Anterior cingulate cortex (tissue), 58 donors: ENCODE data around the gene LPCAT1.
"Not testable (repeated sequence)": the region's sequence is repeated elsewhere in the genome, so short reads cannot be mapped to it uniquely, and the experiment has no call there.

Experiments
- DNase-seq, 58 donors: peaks; one replicate each; lab custom pipeline; 2025; lab: John Stamatoyannopoulos, UW

LPCAT1 gene

DNA sequence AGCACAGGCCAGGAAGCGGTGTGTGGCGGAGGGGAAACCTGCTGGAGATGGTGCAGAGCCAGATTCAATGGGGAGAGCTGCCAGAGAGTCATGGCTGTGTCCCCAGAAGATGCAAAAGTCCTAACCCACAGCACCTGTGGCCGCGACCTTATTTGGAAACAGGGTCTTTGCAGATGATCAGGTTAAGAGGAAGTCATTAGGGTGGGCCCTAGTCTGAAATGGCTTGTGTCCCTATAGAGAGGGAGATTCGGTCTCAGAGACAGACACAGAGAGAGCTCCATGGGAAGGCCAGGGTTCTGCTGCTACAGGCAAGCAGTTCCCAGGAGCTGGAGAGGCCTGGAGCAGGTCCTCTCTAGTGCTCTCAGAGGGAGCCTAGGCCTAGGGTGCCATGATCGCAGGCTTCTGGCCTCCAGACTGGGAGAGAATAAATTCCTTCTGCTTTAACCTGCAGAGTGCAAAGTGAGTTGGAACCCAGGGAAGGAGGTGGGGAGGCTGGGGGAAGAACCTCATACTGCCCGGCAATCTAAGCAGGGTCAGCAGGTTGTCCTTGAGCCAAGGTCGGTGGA is 1.9 kb upstream of the LPCAT1 start:
- DNase-seq, result no peak

DNA sequence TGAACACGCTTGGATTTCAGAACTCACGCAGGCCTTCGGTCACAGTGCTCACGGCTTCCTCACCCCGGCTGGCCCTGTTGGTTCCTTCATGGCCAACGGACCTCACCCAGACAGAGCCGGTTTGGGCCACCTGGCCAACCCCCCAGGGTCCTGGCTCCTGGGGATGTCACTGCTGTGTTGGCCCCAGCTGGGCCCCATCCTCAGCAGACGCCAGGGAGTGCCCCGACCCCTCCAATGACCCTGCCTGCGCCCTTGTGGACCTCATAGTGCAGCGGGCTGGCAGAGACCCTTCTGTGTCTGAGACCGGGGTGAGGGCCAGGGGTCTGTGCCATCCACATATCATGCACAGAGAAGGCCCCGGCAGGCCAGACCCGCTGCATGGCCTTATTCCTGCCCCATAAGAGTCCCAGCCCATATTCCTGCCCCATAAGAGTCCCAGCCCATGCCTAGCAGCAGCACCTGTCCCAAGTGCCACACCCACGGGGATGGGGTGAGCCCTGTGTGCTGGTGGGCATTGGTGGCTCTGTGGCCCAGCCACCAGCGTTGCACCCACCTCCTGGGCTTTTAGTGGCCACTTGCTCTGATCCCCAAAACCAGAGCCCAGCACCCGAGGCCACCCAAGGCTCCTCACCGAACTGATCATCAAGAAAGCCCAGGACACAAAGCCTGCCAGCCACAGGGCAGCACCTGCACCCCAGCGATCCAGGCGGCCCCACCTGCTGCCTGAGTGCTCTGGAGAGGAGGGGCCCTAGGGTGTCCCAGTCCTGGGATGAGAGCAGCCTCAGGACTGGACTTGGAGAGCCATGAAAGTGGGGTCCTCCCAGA is 1.3 kb upstream of the LPCAT1 start:
- DNase-seq, result no peak

DNA sequence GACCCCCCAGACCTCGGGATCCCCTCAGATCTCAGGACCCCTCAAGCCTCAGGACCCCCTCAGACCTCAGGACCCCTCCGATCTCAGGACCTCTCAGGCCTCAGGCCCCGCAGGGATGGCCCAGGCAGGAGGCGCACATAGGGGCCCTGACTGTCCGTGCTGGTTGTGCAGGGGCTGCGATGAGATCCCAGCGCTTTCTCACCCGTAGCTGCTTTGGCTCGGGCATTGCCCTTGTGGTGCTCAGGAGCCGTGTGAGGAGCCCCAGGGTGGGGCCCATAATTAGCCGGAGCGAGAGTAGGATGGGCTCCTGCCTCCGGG is 680 bp upstream of the LPCAT1 start:
- DNase-seq, result no peak

DNA sequence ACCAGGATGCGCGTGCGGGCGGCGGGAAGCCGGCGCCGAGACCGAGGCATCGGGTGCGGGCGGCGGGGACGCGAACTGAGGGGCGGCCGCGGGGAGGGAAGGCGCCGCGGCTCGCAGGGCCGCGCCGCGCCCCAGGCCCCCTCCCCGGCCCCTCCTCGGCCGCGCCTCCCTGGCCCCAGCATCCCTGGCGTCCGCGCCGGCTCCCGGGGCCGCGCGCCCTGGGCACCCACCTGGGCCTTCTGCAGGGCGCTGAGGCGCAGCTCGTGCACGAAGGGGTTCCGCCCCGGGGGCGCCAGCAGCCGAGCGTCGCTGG is 324 bp downstream of the LPCAT1 start:
- no peak for DNase-seq

DNA sequence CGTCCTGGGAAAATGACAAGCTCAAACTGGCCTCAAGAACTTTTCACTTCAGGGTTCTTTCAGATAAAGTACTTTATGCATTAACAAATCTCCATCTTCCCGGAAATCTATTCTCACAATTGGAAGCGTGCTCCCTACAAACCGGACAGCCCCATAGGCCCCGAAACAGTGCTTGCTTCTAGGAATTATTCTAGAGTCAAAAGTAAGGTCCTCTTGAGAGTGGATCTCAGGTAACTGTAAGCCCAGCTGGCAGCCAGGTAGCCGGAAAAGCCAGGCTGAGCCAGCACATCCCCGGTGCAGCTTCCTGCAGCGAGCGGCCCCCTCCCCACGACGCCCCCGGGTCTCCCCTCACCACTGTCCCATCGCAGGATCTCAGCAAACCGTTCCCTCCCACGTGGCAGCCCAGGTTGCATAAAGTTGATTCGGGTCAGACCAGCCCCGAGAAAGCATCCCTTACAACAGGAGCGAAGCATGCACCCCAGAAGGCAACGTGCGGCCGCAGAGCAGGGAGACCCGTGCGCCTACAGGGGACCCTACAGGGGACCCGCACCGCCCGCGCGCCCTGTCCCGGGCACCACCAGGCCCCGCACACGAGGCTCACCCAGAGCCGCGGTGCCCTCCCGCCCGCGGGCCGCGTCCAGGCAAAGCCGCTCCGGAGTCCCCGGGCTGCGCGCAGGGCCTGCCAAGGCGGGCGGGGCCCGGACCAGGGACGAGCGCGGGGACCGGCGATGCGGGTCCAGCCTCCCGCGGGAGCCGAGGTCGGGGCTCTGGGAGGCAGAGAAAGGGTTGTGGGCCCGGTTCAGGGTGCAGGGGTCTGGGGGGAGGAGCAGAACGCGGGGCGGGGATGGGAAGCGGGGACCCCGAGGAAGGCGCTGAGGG is 920 bp downstream of the LPCAT1 start:
- DNase-seq, result no peak

DNA sequence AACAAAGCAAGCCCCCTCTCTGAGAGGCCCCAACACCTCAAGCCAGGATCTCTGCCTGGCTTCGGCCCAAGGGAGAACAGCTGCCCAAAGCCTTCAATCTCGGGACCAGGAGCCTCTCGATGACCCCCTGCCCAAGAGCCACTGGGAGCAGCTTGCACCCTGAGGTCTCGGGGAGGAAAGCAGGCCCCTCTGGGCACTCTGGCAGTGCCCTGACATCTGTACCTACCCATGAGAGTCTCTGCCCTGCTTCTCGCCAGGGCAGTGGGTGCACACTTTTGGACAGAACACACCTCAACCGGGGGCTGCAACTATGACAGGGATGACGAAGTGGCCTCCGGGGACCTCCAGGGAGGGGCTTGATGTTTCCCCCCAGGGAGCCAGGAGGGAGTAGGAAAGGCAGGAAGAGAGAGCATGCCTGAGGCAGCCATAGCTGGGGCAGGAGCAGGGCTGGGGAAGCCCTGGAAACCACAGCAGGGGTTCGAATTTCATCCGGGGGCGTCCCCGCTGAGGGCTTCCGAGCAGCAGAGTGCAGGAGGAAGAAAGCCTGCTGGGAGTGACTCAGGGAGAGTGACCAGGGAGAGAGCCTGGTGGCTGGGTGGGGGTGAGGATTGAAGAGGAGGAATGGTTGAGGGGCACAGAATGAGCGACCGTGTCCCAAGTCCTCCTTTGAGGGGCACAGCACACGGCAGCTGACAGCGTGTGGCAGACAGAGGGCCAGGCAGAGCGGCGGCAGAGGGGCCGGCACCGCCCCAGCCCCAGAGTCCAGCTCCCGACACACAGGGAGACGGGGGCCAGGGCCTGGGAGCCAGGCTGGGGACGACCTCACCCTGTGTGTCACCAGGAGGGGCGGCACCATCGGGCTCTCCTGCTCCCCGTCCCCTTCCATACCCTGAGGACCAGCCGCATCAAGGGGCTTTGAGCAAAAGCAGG is 1.8 kb downstream of the LPCAT1 start:
- no peak for DNase-seq

DNA sequence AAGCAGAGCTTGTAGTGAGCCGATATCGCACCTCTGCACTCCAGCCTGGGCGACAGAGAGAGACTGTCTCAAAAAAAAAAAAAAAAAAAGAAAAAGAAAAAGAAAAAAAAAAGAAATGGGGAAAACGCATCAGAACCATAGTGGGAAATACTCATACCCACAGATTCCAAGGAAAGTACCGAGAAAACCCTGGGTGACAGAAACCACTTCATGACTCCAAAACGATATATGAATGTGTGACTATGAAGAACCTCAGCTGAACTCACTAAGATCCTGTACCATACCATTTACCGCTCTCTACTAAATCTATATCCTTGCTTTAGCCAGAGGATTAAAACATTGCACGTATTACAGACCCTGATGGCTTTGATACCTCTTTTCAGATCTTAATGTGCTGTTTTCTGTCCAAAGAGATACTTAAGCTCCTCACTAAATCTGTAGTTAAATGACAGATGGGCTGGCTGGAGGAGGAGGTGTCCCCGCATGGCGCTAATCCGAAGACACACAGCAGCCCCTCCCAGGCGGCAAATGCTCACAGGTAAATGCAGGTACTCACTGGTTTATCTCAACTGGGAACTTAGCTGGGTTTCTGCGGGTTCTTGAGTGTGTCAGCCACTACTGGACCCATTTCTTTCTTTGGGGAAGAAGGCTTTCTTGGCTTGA is 2.8 kb downstream of the LPCAT1 start:
- DNase-seq, result no peak

DNA sequence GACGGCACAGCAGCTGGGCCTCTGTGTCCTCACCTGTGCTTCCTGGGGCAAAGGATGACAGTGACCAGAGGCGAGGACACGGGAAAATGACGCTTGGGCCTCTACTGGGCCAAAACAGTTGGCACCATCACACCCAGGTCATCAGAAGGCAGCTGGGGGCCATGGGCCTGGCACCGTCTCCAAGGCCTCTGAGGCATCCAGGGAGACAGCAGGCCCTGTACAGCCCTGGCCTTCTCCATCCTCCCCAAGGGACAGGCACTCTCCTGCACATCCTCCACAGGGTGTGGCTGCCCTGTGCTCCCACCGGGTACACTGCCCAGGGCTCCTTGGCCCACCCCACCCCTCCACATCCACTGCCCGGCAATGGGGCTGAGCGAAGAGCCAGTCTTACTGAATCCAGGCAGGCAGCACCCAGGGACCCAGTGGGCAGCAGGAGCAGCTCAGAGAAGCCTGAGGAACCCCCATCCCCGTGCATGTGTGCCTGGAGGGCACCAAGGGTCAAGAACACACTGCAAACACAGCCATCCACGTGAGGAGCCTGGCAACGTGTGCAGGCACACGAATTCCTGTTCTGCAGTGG is 4.0 kb downstream of the LPCAT1 start:
- DNase-seq, result no peak

DNA sequence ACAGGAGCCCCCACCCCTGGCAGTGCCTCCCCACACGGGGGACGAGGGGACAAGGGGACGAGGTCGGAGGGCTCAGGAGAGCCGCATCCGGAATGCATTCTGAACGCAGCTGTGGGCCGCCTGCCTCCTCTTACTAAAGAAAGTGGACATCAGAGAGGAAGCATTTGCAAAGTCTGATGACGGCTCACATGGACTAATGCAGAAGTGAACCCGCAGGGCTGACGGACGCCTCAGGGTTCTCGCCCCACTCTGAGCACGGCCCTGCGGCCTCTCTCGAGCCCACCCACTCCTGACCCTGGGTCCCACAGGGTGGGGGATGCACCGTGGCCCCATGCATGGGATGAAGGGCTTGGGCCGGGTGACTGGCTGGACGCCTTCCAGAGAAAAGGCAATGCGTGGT is 5.9 kb downstream of the LPCAT1 start:
- no peak for DNase-seq

DNA sequence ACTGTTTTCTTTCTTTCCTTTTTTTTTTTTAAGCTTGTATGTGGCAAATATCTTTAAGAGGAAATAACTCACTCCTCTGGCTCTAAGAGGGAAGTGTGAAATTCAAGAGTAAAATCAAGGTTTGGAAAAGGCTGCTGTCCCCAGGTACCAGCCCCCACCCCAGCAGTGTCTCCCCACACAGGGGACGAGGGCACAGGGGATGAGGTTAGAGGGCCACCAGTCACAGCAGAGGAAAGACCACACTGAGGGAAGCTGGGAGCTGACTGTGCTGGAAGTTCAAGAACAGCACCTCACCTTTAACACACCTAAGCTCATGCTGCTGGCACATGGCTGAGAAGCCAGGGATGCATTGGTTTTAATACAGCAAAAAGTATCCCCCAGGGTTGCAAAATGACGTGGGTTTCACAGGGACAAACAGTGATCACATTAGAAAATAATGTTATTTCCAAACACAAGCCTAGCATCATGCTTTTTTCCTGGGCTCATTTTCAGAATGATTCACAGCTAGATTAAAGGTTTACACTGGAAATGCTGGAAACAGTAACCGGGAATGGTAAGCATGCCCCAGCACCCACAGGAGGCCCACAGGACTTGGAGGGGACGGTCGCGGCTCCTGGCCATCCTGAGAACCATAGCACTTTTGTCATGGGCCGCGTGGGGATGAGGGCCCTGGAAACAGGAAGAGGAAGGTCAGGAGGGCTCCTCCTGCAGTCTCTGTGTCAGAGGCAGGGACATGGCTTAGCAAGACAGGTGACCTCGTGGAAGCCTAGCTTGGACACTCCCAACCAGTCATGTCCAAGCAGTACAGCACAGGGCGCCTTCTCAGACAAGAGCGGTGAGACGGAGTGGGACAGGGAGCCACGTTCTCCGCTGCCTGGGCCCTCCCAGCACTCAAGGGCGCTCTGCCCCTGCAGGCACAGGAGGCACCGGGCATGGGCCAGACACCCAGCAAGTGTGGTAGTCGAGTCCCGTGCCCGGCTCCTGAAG is 6.9 kb downstream of the LPCAT1 start:
- no peak for DNase-seq

DNA sequence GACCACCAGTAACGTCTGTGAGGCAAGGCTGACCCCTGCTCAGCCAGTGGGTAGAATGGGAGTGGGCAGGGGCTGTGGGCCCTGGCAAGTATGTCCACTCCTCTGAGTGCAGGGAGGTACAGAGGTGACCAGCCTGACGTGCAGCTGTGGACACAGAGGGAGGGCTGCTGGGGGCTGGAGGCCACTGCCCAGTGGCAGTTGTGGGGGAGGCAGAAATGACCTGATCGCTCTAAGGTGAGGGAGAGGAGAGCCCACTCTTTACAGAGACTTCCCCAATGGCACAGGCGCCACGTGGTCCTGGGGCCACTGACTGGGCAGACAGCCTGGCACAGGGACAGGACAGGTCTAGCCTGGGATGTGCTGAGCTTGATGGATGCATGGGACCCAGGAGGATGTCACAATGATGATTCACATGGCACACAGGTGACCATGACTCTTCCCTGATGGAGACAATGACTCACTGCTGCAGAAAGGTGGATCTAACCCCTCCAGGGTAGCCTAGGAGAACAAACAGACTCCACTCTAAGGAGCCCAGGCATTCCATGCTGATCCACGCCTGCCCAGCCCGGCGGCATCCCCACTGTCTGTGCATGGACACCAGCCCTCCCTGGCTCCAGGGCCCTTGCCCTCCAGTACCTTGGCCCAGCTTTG is 7.7 kb downstream of the LPCAT1 start:
- DNase-seq, result no peak

DNA sequence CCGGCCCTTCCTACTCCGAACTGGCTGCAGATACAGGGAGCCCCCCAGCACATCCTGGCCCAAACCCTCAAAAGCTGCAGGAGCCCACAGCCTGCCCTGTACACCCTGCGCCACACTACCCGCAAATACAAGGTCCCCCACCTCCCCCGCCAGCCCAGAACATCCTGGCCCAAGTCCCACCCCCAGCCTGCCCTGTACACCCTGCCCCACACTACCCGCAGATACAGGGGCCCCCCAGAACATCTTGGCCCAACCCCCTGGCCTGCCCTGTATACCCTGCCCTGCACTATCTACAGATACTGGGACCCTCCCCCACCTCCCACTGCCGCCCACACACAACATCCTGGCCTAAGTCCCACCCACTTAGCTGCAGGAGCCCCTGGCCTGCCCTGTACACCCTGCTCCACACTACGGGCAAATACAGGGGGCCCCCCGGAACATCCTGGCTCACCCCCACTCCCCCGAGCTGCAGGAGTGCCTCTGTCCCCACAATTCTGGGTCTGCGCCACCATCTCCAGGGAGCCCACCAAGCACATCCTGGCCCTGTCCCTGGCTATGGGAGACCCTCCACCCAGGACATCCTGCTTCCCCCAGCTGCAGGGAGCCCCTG is 8.3 kb downstream of the LPCAT1 start:
- DNase-seq, result no peak

DNA sequence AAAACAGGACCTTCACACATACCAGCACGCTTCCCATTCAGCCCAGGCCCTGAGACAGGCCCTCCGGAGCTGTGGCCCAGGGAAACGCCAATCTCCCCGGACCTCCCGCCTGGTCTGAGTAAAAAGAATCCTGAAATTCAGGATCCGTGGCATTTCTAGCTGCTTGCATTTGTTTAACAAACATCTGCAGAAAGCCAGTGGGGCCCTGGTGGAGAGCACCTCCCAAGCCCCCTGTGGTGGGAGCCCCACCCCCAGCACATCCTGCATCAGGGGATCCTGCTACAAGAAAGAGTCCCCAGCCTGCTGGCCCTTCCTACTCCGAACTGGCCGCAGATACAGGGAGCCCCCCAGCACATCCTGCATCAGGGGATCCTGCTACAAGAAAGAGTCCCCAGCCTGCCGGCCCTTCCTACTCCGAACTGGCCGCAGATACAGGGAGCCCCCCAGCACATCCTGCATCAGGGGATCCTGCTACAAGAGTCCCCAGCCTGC is 8.9 kb downstream of the LPCAT1 start:
- not testable (repeated sequence) for DNase-seq

DNA sequence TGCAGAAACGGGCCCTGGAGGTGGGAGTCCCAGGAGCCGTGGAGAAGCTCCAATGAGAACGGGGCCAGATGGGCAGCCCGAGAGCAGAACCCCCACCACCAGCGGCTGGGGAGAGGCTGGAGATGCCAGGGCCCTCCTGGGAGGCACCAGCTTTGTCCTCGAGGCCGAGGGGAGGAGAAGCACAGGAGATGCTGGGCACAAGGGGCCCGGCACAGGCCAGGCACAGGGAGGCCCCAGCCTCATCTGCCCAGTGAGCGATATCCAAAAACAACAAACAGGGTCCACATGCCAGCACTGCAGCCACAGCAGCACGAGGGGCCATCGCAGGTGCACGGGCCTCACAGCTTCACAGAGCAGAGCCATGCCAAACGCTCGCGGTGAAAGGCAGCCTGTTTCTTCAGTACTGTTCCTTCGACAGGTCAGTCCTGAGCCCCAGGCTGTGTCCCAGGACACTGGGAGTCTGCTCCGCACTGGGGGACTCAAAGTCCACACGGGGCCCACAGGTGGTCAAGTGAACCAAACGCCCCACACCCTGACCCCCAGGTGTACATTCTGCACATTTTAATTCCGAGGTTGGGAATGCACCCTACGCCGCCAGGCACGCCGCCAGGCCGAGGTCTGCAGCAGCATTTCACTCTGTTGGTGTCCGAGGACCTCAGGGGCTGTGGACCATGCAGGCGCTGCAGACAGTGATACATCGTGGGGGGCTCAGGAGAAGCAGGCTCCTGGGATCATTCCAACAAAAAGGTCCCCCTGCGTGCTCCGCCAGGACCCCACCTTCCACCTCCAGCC is 9.5 kb downstream of the LPCAT1 start:
- no peak for DNase-seq

DNA sequence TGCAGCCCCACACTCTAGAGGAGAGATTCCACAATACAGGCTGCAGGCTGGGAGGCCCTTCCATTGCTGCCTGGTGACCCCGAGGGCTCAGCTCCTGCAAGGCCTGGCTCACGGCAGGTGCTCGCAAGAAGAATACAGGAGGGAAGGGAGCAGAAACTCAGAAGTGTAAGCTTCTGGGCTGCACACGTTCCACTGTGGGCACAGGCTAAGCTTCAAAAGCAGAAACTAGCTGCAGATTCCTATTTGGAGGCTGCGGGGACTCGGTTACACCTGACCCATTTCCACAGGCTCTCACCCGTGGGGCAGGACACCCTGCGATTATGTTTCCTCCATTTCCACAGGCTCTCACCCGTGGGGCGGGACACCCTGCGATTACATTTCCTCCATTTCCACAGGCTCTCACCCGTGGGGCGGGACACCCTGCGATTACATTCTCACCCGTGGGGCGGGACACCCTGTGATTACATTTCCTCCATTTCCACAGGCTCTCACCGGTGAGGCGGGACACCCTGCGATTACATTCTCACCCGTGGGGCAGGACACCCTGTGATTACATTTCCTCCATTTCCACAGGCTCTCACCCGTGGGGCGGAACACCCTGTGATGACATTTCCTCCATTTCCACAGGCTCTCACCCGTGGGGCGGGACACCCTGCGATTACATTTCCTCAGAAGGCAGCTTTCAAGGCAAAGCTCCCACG is 10.3 kb downstream of the LPCAT1 start:
- no peak for DNase-seq
